GM18519 (cell line): Measurements from ENCODE around the gene PDZD4.

ENCODE experiments used
- ATAC-seq: cut with Tn5 transposase; IDR thresholded peaks from one replicate; pipeline ENCODE4 v1.9.1; 2021; ENCODE audit warnings: mild to moderate bottlenecking, moderate library complexity; ENCODE audit not compliant: unreplicated experiment, low FRiP score

The PDZD4 gene

DNA sequence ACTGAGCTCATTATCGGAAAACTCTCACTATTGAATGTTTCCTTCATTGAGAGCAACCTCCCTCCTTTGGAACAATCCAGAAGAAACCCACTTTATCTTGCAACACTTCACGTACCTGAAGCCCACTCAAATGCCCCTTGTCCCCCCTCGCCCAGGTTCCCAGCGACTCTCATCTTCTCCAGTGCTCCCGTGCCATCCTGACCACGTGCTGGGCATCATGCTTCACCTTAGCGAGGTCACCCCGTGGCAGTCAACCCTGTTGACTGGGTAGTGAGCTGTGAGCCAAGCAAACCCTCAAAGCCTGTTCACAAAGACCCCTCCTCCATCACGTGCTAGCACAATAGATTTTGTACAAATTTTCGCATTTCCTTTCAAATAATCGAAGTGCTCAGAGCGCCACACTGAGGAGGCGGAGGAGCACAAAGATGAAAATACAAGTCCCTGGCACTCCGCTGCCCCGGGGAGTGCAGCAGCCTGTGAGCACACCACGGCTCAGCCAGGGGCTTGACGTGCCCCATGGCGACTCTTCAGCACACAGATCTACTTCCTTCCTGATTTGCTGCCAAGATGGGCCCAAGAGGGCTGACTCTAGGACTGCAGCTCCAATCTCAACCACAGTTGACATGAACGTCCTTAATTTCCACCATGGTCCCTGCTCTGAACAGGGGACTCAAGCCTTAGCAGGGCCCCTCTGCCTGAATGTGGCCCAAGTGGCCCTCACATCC is 15.6 kb downstream of the PDZD4 start:
- ATAC-seq = no peak

DNA sequence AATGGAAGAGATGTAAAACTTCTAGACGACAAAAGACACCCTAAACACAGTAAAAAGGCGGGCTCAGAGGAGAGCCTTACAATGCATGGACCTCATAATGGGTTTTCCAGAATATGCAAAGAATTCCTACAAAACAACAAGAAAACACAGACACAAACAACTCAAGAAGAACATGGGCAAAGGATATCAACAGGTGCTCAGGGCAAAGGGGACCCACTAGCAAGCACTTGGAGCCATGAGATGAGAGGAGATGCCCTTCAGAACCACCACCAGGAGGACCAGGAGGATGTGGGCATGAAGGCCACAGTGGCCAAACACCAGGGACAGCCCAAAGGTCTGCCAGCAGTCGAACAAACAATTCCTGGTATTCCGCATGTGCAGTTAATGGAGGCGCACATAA is 17.2 kb downstream of the PDZD4 start:
- ATAC-seq = no peak

DNA sequence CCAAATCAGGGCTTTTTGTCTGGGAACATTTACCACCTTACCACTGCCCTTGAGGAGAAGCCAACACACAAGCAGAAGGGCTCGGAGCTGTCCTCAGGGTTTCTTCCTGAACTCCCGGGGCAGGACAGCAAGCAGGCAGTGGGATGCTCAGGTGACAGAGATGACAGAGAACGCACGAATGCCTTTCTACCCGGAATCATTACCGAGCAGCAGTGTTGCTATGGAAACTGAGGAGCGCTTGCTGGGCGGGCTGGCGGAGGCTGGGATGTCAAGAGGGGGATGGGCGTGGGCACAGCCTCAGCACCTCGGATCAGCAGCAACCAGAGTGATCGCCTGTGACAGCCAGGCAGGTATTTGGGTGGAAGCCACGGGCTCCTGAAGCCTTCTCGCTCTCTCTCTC is 18.1 kb downstream of the PDZD4 start:
- ATAC-seq = no peak

DNA sequence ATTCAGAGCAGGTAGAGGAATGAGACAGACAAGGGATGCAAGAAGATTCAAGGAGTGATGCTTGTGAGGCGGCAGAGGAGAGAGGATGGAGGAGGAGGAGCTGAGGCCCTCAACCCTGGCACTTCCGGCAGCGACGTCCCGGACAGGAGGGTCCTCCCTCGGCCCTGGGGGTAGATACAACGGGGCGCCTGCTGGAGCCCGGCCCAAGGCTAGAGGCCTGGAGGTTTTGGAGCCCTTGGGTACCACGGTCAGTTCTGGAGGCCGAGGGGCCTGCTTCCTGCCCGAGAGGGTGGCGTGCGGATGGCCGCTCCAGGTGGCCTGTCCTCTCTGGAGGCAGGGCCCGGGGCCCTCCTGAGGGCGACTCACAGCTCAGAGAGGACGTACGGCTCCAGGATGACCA is 22.4 kb downstream of the PDZD4 start:
- no peak for ATAC-seq

DNA sequence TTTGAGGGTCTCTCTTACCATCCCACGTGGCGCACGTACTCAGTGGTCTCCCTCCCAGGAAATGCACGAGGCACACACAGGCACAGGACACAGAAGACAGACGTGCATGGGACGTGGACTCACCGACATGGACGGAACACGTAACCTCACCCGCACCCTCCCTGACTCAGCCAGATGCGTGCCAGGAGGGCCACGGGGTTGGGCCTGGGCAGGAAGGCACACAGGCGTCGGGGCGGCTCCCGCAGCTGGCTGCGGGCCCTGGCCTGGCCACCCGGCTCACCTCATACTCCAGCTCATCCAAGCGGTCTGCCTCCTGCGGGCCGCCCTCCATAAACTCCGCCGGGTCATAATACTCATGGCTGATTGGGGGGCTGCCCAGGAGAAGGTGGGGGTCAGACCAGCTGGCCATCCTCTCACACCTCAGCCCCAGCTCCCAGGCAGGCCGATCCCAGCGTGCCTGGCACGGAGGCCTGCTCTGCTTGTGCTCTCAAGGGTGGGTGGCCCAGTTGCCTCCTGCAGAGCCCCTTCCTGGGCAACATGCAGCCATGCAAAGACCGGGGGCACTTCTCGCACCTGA is 23.3 kb downstream of the PDZD4 start:
- no peak for ATAC-seq

DNA sequence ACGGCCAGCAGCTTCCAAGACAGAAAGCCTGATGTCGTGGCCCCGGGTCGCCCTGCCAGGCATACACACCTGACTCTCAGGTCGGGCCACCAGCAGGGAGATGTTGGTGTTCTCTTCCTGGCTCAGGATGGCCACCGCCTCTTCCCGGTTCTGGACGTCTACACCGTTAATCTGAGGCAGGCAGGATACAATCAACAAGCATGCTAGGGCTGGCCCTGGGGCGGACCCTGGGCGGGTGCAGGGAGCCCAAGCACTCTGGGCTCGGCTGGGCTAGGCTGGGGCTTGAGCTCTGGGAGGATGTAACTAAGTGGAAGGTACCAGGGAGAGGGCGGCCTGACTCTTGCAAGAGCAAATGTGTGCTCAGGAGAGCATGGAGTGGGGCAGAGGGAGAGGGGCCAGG is 24.9 kb downstream of the PDZD4 start:
- ATAC-seq = no peak

DNA sequence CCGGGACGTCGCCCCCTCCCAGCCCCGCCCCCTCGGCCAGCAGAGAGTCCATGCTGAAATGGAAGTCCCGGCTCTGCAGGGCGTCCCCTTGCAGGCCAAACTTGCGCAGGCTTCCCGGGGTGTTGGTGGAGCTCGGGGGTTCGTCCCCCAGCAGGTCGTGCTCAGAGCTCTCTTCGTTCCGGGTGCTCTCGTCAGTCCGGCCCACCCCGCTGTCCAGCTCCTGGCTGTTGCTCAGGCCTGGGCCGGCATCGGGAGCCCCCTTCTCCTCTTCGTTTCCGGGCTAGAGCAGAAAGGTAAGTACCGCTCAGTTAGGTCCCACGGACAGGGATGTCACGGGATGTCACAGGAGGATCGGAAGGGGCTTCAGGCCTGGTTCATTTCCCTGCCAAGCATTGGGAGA is 25.7 kb downstream of the PDZD4 start:
- ATAC-seq = no peak

DNA sequence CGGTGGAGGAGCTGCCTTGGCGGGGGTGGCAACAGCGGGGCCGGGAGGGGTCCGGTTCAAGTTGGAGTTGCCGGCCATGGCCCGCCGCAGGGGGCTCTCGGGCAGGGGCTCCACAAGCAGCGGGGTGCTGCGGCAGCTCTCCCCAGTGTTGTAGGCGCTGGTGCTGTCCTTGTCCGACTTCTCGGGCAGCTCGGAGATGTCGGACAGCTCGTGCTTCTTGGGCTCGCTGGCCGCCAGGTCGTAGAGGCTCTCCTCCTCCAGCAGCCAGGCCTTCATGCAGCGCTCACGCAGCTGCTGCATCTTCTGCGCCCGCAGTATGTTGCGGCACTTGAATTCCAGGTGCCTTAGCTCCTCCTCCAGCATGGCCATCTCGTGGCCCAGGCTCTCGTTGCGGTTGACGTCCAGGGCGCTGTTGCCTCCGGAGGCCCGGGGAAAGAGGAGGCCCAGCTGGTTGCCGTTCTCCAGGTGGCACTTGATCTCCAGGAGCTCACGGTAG is 26.2 kb downstream of the PDZD4 start:
- ATAC-seq = no peak

DNA sequence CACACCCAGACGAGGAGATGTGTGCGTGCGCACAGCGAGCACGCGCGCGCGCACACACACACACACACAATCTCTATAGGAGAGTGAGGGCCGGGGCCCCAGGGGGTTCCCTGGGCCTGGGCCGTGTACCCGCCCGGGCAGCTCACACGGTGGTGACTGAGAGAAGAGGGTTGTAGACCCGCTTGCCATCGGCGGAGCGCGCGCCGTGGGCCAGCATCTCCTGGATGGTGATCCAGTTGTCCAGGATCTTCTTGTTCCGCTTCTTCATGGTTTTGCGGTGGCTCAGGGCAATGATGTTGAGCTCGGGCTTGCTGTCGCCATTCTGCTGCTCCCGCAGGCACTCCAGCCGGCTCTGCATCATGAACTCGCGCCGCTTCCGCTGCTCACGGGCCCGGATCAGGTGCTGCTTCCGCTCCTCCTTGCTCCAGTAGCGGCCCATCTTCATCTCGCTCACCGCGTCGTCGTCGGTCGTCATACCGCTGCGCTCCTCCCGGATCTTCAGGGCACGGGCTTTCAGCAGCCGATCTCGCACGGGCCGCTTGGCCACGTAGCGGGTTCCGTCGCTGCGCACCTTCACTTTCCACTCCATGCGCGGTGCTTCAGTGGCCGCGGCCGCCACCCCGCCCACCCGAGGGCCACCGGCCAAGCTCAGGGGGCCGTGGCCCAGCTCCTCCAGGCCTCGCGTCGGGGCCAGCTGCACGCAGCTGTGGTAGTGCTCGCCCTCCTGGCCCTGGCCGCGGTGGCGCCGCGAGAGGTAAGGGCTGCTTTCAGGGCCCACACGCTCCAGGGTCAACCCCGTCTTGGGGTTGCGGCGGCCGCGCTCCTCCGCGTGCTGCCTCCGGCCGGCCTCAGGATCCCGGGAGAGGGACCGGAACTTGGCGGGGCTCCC is 26.9 kb downstream of the PDZD4 start:
- no peak for ATAC-seq

DNA sequence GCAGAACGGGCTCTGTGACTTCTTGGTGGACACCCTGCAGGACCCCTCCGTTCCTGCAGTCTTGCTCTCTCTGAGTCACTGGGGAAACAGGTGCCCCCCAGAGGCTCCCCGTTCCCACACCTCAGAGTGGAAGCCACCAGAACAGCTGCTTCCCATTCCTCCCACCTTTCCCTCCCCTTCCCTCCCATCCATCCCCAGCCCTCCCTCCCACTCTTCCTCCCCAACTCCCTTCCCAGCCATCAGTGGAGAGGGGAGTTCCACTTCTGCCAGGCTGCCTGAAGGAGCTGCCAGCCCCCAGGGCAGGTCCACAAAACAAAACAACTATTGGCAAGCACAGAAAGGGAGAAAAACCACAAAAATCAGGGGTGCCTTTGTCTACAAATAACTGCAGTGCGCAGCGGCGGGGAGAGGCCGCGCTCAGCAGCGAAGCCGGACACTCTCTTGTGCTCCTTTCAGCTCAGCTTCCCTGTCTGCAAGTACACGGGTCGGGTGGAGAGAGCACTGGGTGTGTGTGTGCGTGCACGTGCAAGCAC is 27.8 kb downstream of the PDZD4 start:
- no peak for ATAC-seq

DNA sequence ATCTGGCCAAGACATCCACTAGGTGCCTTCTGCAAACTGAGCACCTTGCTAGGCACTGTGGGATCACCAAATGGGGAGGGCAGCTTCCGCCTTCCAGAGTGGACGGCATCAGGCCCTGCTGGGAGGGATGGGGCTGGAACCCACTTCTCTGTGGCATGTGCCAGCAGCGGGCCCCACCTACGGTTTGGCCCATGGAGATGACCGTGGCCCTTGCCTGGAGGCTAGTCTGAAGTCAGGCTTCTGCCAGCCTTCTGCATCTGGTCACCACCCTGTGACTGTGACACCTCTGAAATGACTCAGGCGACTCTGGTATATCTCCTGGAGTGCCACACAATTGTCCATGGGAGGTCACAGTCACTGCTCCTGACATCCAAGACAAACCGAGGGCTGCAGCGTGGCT is 28.7 kb downstream of the PDZD4 start:
- ATAC-seq = no peak

DNA sequence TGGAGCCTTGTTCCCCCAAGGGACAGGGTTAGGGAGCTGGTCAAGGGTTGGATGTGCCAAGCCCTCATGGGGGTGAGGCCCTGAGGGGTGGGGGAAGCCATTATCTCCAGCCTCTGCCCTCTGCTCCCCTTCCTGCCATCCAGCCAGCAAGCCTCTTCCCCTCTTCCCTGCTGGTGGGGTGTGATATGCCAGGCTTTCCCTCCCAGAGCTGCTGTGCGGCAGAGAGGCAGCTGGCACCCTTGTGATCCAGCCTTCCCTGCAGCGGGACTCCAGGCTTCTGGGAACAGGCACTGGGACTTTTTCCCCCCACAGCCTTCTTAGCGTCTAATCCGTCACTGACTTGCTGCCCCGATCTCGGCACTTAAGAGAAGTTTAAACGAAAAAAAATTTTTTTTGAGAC is 29.6 kb downstream of the PDZD4 start:
- no peak for ATAC-seq

DNA sequence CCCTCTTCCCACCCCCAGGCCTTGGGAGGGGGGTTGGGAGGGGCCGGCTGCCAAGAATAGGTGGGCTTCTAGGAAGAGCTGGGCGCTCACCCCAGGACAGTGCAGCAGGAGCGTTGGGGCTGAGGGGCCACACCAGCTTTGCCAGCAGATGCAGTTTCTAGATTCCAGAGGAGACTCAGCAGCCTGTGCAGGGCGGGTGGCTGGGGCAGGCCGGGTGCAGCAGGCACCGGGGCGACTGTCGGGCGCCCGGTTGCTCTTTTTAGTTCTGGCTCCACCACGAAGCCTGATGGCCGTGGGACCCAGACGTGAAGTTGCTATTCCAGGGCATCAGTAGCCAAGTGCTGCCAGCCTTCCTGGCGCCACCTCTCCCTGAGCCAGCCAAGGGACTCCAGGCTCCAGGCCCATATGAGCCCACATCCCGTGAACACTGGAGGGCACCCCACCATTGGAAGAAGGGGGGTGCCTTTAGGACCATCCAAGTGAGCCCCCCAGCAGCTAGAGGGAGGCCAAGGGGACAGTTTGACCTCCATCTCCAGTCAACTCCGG is 30.1 kb downstream of the PDZD4 start:
- ATAC-seq = no peak

DNA sequence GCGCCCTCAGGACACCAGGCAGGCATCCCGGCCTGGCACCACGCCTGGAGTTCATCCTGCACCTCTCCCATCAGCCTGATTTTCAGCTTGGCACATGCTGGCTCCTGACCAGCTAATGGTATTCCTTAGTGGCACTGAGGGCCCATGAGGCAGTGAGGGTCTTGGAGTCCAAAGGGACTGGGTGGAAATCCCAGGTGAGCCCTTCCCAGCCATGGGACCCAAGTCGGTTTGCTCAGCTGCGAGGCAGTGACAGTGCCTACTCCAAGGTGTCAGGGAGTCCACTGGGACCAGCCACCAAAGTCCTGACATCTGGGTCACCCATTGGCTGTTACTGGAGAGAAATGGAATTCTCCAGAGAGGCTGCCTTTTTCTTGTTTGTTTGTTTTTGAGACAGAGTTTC is 31.0 kb downstream of the PDZD4 start:
- ATAC-seq = no peak

DNA sequence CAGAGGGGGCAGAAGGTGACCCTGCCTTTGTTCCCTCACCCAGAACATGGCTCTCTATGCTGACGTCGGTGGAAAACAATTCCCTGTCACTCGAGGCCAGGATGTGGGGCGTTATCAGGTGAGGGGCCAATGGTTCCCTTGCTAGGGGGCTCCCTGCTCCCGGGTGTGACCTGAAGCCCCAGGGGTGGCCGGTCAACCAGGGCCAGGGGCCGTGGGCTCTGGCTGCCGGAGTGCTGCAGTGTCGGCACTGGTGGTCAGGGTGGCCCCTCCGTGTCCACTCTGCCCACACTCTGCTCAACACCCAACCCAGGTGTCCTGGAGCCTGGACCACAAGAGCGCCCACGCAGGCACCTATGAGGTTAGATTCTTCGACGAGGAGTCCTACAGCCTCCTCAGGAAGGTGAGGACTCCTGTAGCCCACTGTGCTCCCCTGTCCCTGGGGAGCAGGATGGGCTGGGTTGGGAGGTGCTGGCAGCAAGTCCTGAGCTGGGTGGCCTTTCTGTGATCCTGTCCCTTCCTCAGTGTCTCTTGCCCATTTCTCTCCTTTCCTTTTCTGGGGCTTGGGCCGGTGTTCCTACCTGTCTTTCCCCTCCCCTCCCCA is 32.8 kb downstream of the PDZD4 start:
- ATAC-seq = no peak

DNA sequence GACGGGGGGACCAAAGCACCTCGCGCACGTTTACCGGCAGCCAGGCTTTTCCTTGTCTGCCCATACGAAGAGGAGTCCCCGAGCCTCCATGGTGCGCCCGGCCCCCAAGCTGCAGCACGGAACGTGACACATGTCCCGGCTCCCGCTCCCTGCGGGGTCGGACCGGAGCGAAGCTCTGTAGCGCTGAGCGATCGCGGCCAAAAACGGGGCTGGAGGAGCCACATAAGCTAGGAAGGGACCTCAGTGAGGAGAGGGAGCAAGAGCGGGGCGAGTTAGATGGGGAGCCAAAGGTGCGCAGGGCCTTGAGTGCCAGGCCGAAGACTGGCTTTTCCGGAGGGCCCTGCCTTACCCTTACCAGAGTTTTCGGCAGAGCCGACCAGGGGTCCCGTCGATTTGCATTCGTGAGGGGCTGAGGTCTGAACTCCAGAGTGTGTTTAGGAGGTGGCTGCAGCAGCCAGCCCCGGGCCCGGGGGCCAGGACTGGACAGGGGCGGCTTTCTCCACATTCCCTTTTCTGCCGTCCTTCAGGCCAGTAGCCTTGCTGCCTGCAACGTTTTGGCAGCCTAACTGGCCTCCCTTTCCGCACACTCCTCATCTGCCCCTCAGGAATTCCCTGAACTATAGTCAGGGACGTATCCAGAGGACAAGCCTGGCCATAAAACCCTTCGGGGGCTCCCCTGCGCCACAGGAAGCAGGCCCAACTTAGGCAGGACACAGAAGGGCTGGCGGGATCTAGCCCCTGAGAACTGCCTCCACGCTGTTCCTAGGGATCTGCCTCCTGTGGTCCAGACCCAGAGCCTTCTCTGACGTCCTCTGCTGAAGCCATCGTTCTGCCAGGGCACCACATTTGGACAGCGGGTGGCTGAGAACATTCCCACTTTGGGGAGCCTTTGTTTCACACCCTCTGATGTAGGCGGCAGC is 35.2 kb downstream of the PDZD4 start:
- ATAC-seq = no peak

DNA sequence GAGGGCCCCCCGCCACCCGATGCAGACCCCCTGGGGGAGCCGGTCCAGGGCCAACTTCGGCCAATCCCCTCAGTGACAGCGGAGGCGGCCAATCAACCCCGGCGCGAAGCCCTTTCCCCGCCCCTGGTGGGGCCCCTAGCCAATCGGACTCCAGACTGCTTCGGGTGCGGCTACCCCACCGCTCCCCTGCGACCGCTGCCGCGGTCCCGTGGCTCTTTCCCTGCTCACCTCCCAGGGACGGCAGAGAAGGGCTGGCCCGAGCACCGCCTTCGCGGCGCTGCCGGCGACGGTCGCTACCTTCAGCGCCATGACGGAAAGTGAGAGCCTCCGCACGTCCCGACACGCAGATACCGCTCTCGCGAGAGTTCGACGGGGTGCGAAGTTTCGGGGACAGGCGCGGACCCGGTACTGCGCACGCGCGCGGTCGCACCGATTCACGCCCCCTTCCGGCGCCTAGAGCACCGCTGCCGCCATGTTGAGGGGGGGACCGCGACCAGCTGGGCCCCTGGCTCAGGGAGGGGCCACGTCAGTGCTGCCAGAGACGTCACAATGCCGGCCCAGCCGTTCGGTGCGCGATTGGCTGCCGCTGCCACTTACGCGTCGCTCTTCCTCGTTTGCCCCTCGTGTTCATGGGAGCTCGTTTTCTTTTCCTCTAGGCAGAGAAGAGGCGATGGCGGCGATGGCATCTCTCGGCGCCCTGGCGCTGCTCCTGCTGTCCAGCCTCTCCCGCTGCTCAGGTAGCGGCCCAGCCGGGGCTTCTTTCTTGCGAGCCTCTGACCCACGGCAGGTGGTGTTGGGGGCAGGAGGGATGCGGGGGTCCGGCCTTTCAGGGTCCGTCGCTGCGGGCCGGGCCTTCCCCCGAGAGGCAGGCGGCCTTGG is 36.1 kb downstream of the PDZD4 start, which contains the start of the genes IDH3G and SSR4:
Gene IDH3G, minus strand, starts transcription at position 358 of the 879 bp plus-strand sequence. Its CDS starts 49 bp downstream, at position 309.
Gene SSR4, plus strand, starts transcription at position 651 of the 879 bp plus-strand sequence. Its CDS starts 20 bp downstream, at position 671.
- peak; percentile 75 for ATAC-seq

DNA sequence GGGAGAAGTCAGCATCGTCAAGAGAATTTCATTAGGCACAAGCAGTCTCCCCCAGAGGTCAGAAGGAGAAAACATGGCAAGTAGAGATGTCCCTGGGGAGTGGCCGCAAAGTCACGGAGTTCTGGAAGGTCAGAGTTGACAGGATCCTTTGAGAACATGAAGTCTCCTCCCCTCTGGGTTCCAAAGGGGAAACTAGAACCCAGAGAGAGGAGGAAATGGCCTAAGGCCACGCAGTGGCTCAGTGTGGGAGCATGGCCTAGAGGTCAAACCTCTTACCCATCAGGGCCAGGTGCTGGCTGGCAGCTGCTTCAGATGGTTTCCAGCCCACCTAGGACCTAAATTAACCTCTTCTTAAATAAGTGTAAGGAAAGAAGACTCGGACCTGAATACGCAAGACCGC is 37.1 kb downstream of the PDZD4 start:
- ATAC-seq = no peak
